ENCODE measurements around the gene LSAMP. TPM values are rescaled to one million over a fixed set of nuclear protein-coding genes. Genes with fewer than 3 reads are reported as not detected.

Gene LSAMP
- total RNA-seq, 1 experiment from 2014 or later: 3.1 TPM

- in situ Hi-C loops (cut with HindIII; ENCODE audit: low pct_unique_long_range_greater_than_20kb, low sequenced_read_pairs): no loop called here
- ChIA-PET POLR2A (no interaction called here), CTCF (no interaction called here)
- TF ChIP-seq TCF7L2 (IDR thresholded peaks at IDR 0.05; ENCODE audit: low read depth, low read length) (no peak), SIN3A (IDR thresholded peaks at IDR 0.05; ENCODE audit: borderline replicate concordance, insufficient read depth, low read depth, low read length) (no peak), POLR2AphosphoS5 (IDR thresholded peaks at IDR 0.05; ENCODE audit: low read depth, low read length) (no peak), CTCF (IDR thresholded peaks at IDR 0.05) (no peak)
- TF ChIP-seq, protein P1, sequence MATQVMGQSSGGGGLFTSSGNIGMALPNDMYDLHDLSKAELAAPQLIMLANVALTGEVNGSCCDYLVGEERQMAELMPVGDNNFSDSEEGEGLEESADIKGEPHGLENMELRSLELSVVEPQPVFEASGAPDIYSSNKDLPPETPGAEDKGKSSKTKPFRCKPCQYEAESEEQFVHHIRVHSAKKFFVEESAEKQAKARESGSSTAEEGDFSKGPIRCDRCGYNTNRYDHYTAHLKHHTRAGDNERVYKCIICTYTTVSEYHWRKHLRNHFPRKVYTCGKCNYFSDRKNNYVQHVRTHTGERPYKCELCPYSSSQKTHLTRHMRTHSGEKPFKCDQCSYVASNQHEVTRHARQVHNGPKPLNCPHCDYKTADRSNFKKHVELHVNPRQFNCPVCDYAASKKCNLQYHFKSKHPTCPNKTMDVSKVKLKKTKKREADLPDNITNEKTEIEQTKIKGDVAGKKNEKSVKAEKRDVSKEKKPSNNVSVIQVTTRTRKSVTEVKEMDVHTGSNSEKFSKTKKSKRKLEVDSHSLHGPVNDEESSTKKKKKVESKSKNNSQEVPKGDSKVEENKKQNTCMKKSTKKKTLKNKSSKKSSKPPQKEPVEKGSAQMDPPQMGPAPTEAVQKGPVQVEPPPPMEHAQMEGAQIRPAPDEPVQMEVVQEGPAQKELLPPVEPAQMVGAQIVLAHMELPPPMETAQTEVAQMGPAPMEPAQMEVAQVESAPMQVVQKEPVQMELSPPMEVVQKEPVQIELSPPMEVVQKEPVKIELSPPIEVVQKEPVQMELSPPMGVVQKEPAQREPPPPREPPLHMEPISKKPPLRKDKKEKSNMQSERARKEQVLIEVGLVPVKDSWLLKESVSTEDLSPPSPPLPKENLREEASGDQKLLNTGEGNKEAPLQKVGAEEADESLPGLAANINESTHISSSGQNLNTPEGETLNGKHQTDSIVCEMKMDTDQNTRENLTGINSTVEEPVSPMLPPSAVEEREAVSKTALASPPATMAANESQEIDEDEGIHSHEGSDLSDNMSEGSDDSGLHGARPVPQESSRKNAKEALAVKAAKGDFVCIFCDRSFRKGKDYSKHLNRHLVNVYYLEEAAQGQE (IDR thresholded peaks at IDR 0.05; ENCODE audit: insufficient read depth in 1 of 2, low read depth in 2 of 2, low read length in 1 of 2): no peak
- intact Hi-C loops (cut with micrococcal nuclease; ENCODE audit: unreplicated experiment): no loop called here
- Histone ChIP-seq H3K4me1 (ENCODE audit: control insufficient read depth, insufficient read depth, low read length) (no peaks in the 10 kb centered on the region), H3K9me3 (ENCODE audit: control insufficient read depth, insufficient read depth, low read depth, low read length) (no peaks in the 10 kb centered on the region), H3K4me3 (ENCODE audit: low read depth in 2 of 2, low read length in 2 of 2) (no peak overlapping the region), H3K27ac (ENCODE audit: low read length) (no peak overlapping the region), H3K27me3 (ENCODE audit: control insufficient read depth, insufficient read depth, low read length) (no peaks in the 10 kb centered on the region), H3K36me3 (ENCODE audit: control insufficient read depth, insufficient read depth, low read length) (no peaks in the 10 kb centered on the region)
- DNase-seq (ENCODE audit: low read depth, low spot score) (no peak), ATAC-seq (no peak)
- no TSS peak for BruUV-seq (replicated peaks)
Measured at GRCh38 chr3:116318370-116318769, 126.9 kb downstream of the LSAMP start.

DNA sequence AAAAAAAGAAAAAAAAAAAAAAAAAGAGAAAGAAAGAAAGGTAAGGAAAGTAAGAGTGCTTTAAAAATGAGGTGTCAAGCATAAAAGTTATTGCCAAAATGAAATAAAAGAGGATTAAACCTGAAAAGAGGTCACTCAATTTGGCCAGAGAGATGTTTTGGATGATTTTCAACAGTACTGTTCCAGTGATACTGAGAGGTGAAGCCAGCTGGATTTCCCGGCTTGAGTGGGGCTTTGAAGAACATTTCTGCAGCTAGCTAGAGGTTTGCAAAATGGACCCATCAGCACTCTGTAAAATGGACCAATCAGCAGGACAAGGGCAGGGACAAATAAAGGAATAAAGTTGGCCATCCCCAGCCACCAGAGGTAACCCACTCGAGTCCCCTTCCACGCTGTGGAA, 128.5 kb downstream of the LSAMP start:
- no TSS peak for BruUV-seq (replicated peaks)
- intact Hi-C loops (cut with micrococcal nuclease; ENCODE audit: unreplicated experiment) (no loop called here), in situ Hi-C loops (cut with HindIII; ENCODE audit: low pct_unique_long_range_greater_than_20kb, low sequenced_read_pairs) (no loop called here)
- Histone ChIP-seq H3K27me3 (ENCODE audit: control insufficient read depth, insufficient read depth, low read length) (no peaks in the 10 kb centered on the region), H3K27ac (ENCODE audit: low read length) (no peak overlapping the region), H3K4me3 (ENCODE audit: low read depth in 2 of 2, low read length in 2 of 2) (no peak overlapping the region), H3K9me3 (ENCODE audit: control insufficient read depth, insufficient read depth, low read depth, low read length) (no peaks in the 10 kb centered on the region), H3K4me1 (ENCODE audit: control insufficient read depth, insufficient read depth, low read length) (no peaks in the 10 kb centered on the region), H3K36me3 (ENCODE audit: control insufficient read depth, insufficient read depth, low read length) (no peaks in the 10 kb centered on the region)
- no peak for ATAC-seq
- POLR2A ChIA-PET: no interaction called here
- CTCF ChIA-PET: no interaction called here
- no peak for DNase-seq (ENCODE audit: low read depth, low spot score)
- TF ChIP-seq SIN3A (IDR thresholded peaks at IDR 0.05; ENCODE audit: borderline replicate concordance, insufficient read depth, low read depth, low read length) (no peak), CTCF (IDR thresholded peaks at IDR 0.05) (no peak), TCF7L2 (IDR thresholded peaks at IDR 0.05; ENCODE audit: low read depth, low read length) (no peak), POLR2AphosphoS5 (IDR thresholded peaks at IDR 0.05; ENCODE audit: low read depth, low read length) (no peak)
- TF ChIP-seq, protein P1 (IDR thresholded peaks at IDR 0.05; ENCODE audit: insufficient read depth in 1 of 2, low read depth in 2 of 2, low read length in 1 of 2): no peak
